GM12878 (cell line): Measurements from ENCODE around the gene MSH3. TPM values are rescaled to one million over a fixed set of nuclear protein-coding genes. Genes with fewer than 3 reads are reported as not detected.

Source experiments
- ATAC-seq: fragments of 200-7000 bp; cut with Tn5 transposase; 3 replicates; pipeline ENCODE4 v1.9.1; 2020; ENCODE audit warnings: mild to moderate bottlenecking, moderate library complexity
- BruUV-seq: library from RNA; stranded (reverse); fragments of 400-500 nt; replicated peaks from 2 replicates; lab custom pipeline; 2021; lab: Mats Ljungman, UMichigan
- CTCF ChIA-PET: fragments of 300-600 bp; sonication (Branson Sonifier 250); formaldehyde crosslinking; extraction: SDS; loops from one replicate; lab custom pipeline; 2021; ENCODE audit warnings: inconsistent platforms; lab: Yijun Ruan, JAX
- POLR2A ChIA-PET: fragments of 350-600 bp; formaldehyde crosslinking; extraction: SDS; loops from one replicate; lab custom pipeline; 2021; ENCODE audit warnings: inconsistent platforms; lab: Charles Lee
- RAD21 ChIA-PET: fragments of 300-600 bp; sonication (Branson Sonifier 250); formaldehyde crosslinking; loops from one replicate; lab custom pipeline; 2023; ENCODE audit warnings: antibody characterized with exemption; ENCODE audit not compliant: unreplicated experiment; lab: Charles Lee
- SMC1A ChIA-PET: fragments of 300-600 bp; sonication (Branson Sonifier 250); formaldehyde crosslinking; loops from one replicate; lab custom pipeline; 2023; ENCODE audit not compliant: unreplicated experiment, uncharacterized antibody; lab: Charles Lee
- DNase-seq: peaks from one replicate; pipeline ENCODE4 v3.0.0-alpha.2; 2011; ENCODE audit warnings: low read depth, low spot score
- FAIRE-seq: peaks from 3 replicates; lab custom pipeline; 2011; peaks lifted over from hg19 to GRCh38; lab: Jason Lieb, UNC
- H2AFZ ChIP-seq: 2 replicates; pipeline ENCODE4 v1.6.0; 2011; ENCODE audit warnings: low read depth, low read length, control low read depth; ENCODE audit not compliant: control insufficient read depth
- H3K27ac ChIP-seq: 2 replicates; pipeline ENCODE4 v1.5.1; 2011; ENCODE audit warnings: control low read depth; ENCODE audit not compliant: control insufficient read depth, insufficient read depth
- H3K27me3 ChIP-seq, 2 experiments: replicated peaks in 1 of 2; 2 replicates each; pipeline versions ENCODE4 v1.6.0 to v1.6.1; 2011; ENCODE audit warnings: low read length in 1 of 2; ENCODE audit not compliant: control insufficient read depth in 2 of 2, insufficient read depth in 2 of 2
- H3K36me3 ChIP-seq, 2 experiments: 2 replicates each; pipeline ENCODE4 v1.5.1; 2011; ENCODE audit warnings: low read length in 1 of 2; ENCODE audit not compliant: control insufficient read depth in 2 of 2, insufficient read depth in 2 of 2
- H3K4me1 ChIP-seq: 2 replicates; pipeline ENCODE4 v1.6.1; 2011; ENCODE audit warnings: mild to moderate bottlenecking, low read length, moderate library complexity, mixed read lengths; ENCODE audit not compliant: control insufficient read depth, insufficient read depth
- H3K4me2 ChIP-seq: 2 replicates; pipeline ENCODE4 v1.6.0; 2011; ENCODE audit warnings: control low read depth; ENCODE audit not compliant: control insufficient read depth, insufficient read depth
- H3K4me3 ChIP-seq: fragments of 200-600 bp; sonication (generic); 2 replicates; pipeline ENCODE4 v1.5.1; 2016
- H3K79me2 ChIP-seq: 2 replicates; pipeline ENCODE4 v1.6.0; 2011; ENCODE audit warnings: low read length; ENCODE audit not compliant: control insufficient read depth, insufficient read depth
- H3K9ac ChIP-seq: 2 replicates; pipeline ENCODE4 v1.8.0; 2011; ENCODE audit warnings: low read length, control low read depth, mixed read lengths; ENCODE audit not compliant: control insufficient read depth, insufficient read depth
- H3K9me3 ChIP-seq: replicated peaks from 3 replicates; pipeline ENCODE4 v1.5.1; 2011; ENCODE audit warnings: mild to moderate bottlenecking, low read length; ENCODE audit not compliant: control insufficient read depth, insufficient read depth
- H4K20me1 ChIP-seq: 2 replicates; pipeline ENCODE4 v1.6.0; 2011; ENCODE audit not compliant: control insufficient read depth, insufficient read depth
- CHD1 ChIP-seq: IDR thresholded peaks from 2 replicates; pipeline ENCODE4 v1.6.1; 2012; ENCODE audit warnings: low read depth, low read length, improper control_type of control experiment
- EED ChIP-seq: sonication (generic); IDR thresholded peaks from 2 replicates; pipeline ENCODE4 v1.6.1; 2016; ENCODE audit warnings: antibody characterized with exemption, low read depth
- GATAD2B ChIP-seq: fragments of 450-650 bp; conservative IDR thresholded peaks from 2 replicates; pipeline ENCODE4 v1.6.1; 2017; ENCODE audit warnings: low read depth, mild to moderate bottlenecking, moderate library complexity
- IKZF1 ChIP-seq: fragments of 450-650 bp; conservative IDR thresholded peaks from 2 replicates; pipeline ENCODE4 v1.6.1; 2017; ENCODE audit warnings: antibody characterized with exemption, mild to moderate bottlenecking
- IKZF2 ChIP-seq, 2 experiments: fragments of 450-650 bp; IDR thresholded peaks; 2 replicates each; pipeline ENCODE4 v1.6.1; 2017; ENCODE audit warnings: mild to moderate bottlenecking in 2 of 2, moderate library complexity in 2 of 2
- IRF5 ChIP-seq: fragments of 450-650 bp; IDR thresholded peaks from 2 replicates; pipeline ENCODE4 v1.6.1; 2017; ENCODE audit warnings: borderline replicate concordance
- JUNB ChIP-seq: IDR thresholded peaks from 2 replicates; pipeline ENCODE4 v1.6.1; 2016; ENCODE audit warnings: antibody characterized with exemption, mild to moderate bottlenecking
- MEF2A ChIP-seq: IDR thresholded peaks from 2 replicates; pipeline ENCODE4 v1.6.1; 2011; ENCODE audit warnings: low read depth, mild to moderate bottlenecking, low read length, moderate library complexity; ENCODE audit not compliant: insufficient read depth
- NFIC ChIP-seq: IDR thresholded peaks from 2 replicates; pipeline ENCODE4 v1.6.1; 2012; ENCODE audit warnings: low read depth, mild to moderate bottlenecking, inconsistent platforms, low read length, moderate library complexity
- NR2C2 ChIP-seq: IDR thresholded peaks from 2 replicates; pipeline ENCODE4 v1.6.1; 2011; ENCODE audit warnings: borderline replicate concordance, low read depth; ENCODE audit not compliant: control insufficient read depth, insufficient read length
- NR2F1 ChIP-seq: fragments of 450-650 bp; conservative IDR thresholded peaks from 2 replicates; pipeline ENCODE4 v1.6.1; 2017; ENCODE audit warnings: mild to moderate bottlenecking
- RELB ChIP-seq: fragments of 450-650 bp; IDR thresholded peaks from 2 replicates; pipeline ENCODE4 v1.6.1; 2017; ENCODE audit warnings: low read depth, mild to moderate bottlenecking, moderate library complexity
- RUNX3 ChIP-seq: IDR thresholded peaks from 2 replicates; pipeline ENCODE4 v1.6.1; 2012; ENCODE audit warnings: low read length, inconsistent platforms
- SKIL ChIP-seq: fragments of 450-650 bp; IDR thresholded peaks from 2 replicates; pipeline ENCODE4 v1.6.1; 2017; ENCODE audit warnings: mild to moderate bottlenecking, low read depth, inconsistent platforms; ENCODE audit not compliant: poor library complexity, severe bottlenecking
- SPI1 ChIP-seq: IDR thresholded peaks from 2 replicates; pipeline ENCODE4 v1.6.1; 2011; ENCODE audit warnings: low read depth, mild to moderate bottlenecking, low read length, moderate library complexity, borderline replicate concordance; ENCODE audit not compliant: insufficient read depth
- TBL1XR1 ChIP-seq: IDR thresholded peaks from 2 replicates; pipeline ENCODE4 v1.6.1; 2012; ENCODE audit warnings: low read depth, low read length, improper control_type of control experiment
- WRNIP1 ChIP-seq: IDR thresholded peaks from 2 replicates; pipeline ENCODE4 v1.6.1; 2011; ENCODE audit warnings: low read depth, low read length, improper control_type of control experiment, borderline replicate concordance
- WGBS: methylation state at CpG from one replicate; pipeline ENCODE4 v1.1.6; 2016; ENCODE audit warnings: low lambda C conversion rate; ENCODE audit not compliant: insufficient replicate concordance, insufficient coverage; ENCODE audit errors: missing lambda C conversion rate; 5-methylcytosine and 5-hydroxymethylcytosine counted together
- in situ Hi-C: fragments of 300-500 bp; cut with MboI; formaldehyde crosslinking; loops from 9 replicates; pipeline ENCODE4 v1.14.3; 2018; ENCODE audit warnings: mixed read lengths
- intact Hi-C: fragments of 100-400 bp; cut with micrococcal nuclease; formaldehyde crosslinking; loops from one replicate; pipeline ENCODE4 v1.14.2; 2022; ENCODE audit not compliant: unreplicated experiment
- polyA plus RNA-seq, 11 experiments: library from polyadenylated mRNA; depleted of rRNA in 4 of 11; unstranded in 6 of 11; stranded (reverse) in 5 of 11; fragments of >200 nt; fragmentation: Nextera tagmentation in 4 of 11; fragmentation: Illumina TruSeq in 1 of 11; extraction: Ambion mirVana in 4 of 11; extraction: Trizol in 1 of 11; gene quantifications; 1 replicate in 1 of 11; 2 replicates in 10 of 11; pipeline versions ENCODE4 v1.2.1 to v1.2.3, GENCODE V29; 2011 to 2016; ENCODE audit warnings: inconsistent platforms in 2 of 11, missing spikeins in 2 of 11, low read depth in 1 of 11
- total RNA-seq, 4 experiments: library from RNA; depleted of rRNA in 3 of 4; stranded (reverse); fragments of >200 nt in 3 of 4; fragmentation: Illumina TruSeq in 1 of 4; extraction: Trizol in 1 of 4; gene quantifications; 2 replicates each; pipeline versions ENCODE4 v1.2.1 to v1.2.3, GENCODE V29; 2013 to 2021

Gene MSH3
- total and polyA plus RNA-seq, 10 of the 15 experiments (the other 5 are each of a cell fraction or from before 2014, with no cell fraction given), result 4.7 to 17.5 (median 12.2) TPM

- H3K27ac ChIP-seq, result peak overlapping the region; percentile 8
- H3K27me3 ChIP-seq, result no peaks in the 10 kb centered on the region
- ChIA-PET POLR2A (no interaction called here), CTCF (interaction anchor here (0.9 to 1.2 kb wide), 2 partner anchors 10 to 502 kb away, joined by 3 read pairs; no protein-coding TSS in a partner anchor), RAD21 (interaction anchor here (0.5 kb wide), 1 partner anchor 120 kb away, joined by 3 read pairs; no protein-coding TSS in a partner anchor), SMC1A (interaction anchor here (1.0 to 2.7 kb wide), 3 partner anchors 10 to 90 kb away, joined by 3 to 7 read pairs (median 3); no protein-coding TSS in a partner anchor)
- in situ Hi-C loops (no loop called here), intact Hi-C loops (no loop called here)
- 31% methylated on average over 5 of the region's 5 CpGs for WGBS
- H3K4me2 ChIP-seq, result 0 out of 2 replicates have a peak overlapping the region, but pooled peaks have one; percentile 21
- H2AFZ ChIP-seq, result no peak overlapping the region
- no peak overlapping the region for H3K9ac ChIP-seq
- H4K20me1 ChIP-seq, result no peaks in the 10 kb centered on the region
- FAIRE-seq (no peak), DNase-seq (no peak), ATAC-seq (peak; percentile 52)
- no peaks in the 10 kb centered on the region for H3K79me2 ChIP-seq
- H3K9me3 ChIP-seq, result no peaks in the 10 kb centered on the region
- peaks cover 0 to 1% of the 10 kb centered on the region in 2 experiments; a peak in 1 of 4 replicates for H3K36me3 ChIP-seq
- peaks cover 7% of the 10 kb centered on the region for H3K4me1 ChIP-seq
- BruUV-seq, result no TSS peak
- H3K4me3 ChIP-seq, result no peak overlapping the region
- TF ChIP-seq RUNX3, result peak; percentile 52
- no peak for TF ChIP-seq WRNIP1
- TF ChIP-seq JUNB, result 0 out of 2 replicates have a peak, but pooled peaks have one; percentile 14
- TF ChIP-seq NR2C2, result no peak
- peak; percentile 72 for TF ChIP-seq NR2F1
- TF ChIP-seq SKIL, result no peak
- peak; percentile 41 to 43; a peak in 2 of 4 replicates for TF ChIP-seq IKZF2 (IDR thresholded peaks at IDR 0.05)
- 0 out of 2 replicates have a peak, but pooled peaks have one; percentile 39 for TF ChIP-seq RELB
- peak; percentile 39; the same call in 1 of the 2 replicates for TF ChIP-seq EED
- no peak for TF ChIP-seq CHD1
- TF ChIP-seq IRF5, result no peak
- TF ChIP-seq SPI1, result peak; percentile 75; the same call in 1 of the 2 replicates
- peak; percentile 54; the same call in 1 of the 2 replicates for TF ChIP-seq IKZF1
- TF ChIP-seq GATAD2B, result no peak
- TF ChIP-seq MEF2A, result no peak
- TF ChIP-seq TBL1XR1, result no peak
- peak; percentile 72 for TF ChIP-seq NFIC
Measured at GRCh38 chr5:80797428-80798024, 143.1 kb downstream of the MSH3 start.
